Heart left ventricle (tissue), 13 donors: Measurements from ENCODE around the gene SSH2.

Experiments used
- CTCF ChIP-seq, 12 donors: fragments of 200-600 bp; sonication (generic) in 4 of 12; IDR thresholded peaks; one replicate each; pipeline versions ENCODE4 v1.5.0 to v1.8.0; 2018 to 2022; ENCODE audit warnings: antibody characterized with exemption in 12 of 12, mild to moderate bottlenecking in 5 of 12
- POLR2A ChIP-seq, 2 donors: fragments of 450-650 bp; IDR thresholded peaks; one replicate each; pipeline ENCODE4 v1.6.1; 2017; ENCODE audit warnings: antibody characterized with exemption in 2 of 2, mild to moderate bottlenecking in 2 of 2, moderate library complexity in 2 of 2
- donor health status: ischemic (EF 13 %, LVEDD 7.1; RV severe dilation, severe dysfunction).
- donor health status: DM: no; HTN: yes; CAD: no.
- donor health status: DM: no; HTN: no; CAD: no.
- donor health status: ischemic (EF 25% LVEDD 6.9; RV normal size, moderate dysfunction).
- donor health status: ischemic (EF 25% LVEDD 5.7; RV mildly dilated, moderate dysfunction).
- donor health status: ischemic (EF 35%, LVEDD 5.7; RV mildly dilated, moderate dysfunction).
- donor health status: nonischemic (EF 11% LVEDD 7.7; RV severe dilation, severe dysfunction).
- donor health status: DM: yes; HTN: yes; CAD: no.
- donor health status: PGD.
- donor health status: ischemic (EF 29% LVEDD 5.4; RV normal size, mild dysfunction).
- donor health status: nonischemic (EF 23%, LVEDD 6.1; RV moderate dilation, normal function).

- TF ChIP-seq CTCF (IDR thresholded peaks at IDR 0.05) (no peak), POLR2A (IDR thresholded peaks at IDR 0.05) (no peak)
Measured at GRCh38 chr17:29726715-29727252, 203.2 kb downstream of the SSH2 start.
